K562 (cell line): ENCODE data around the gene NKIRAS2.

Experiments
- BRF1 ChIP-seq: IDR thresholded peaks from 3 replicates; pipeline ENCODE4 v1.6.1; 2011; ENCODE audit warnings: borderline replicate concordance, mild to moderate bottlenecking; ENCODE audit not compliant: insufficient read length; ENCODE audit errors: extremely low read depth
- CTCF ChIP-seq, 3 experiments: IDR thresholded peaks in 2 of 3; conservative IDR thresholded peaks in 1 of 3; 2 replicates each; pipeline ENCODE4 v1.5.1; 2011 to 2012; ENCODE audit warnings: low read length in 3 of 3, mild to moderate bottlenecking in 3 of 3, control low read depth in 2 of 3, improper control_type of control experiment in 1 of 3, inconsistent platforms in 1 of 3, low read depth in 1 of 3, mixed read lengths in 1 of 3, moderate library complexity in 1 of 3; ENCODE audit not compliant: insufficient read depth in 2 of 3
- EZH2 ChIP-seq: IDR thresholded peaks from 2 replicates; pipeline ENCODE4 v1.6.1; 2012; ENCODE audit warnings: low read depth, mild to moderate bottlenecking, inconsistent platforms, low read length, borderline replicate concordance
- GTF2F1 ChIP-seq: IDR thresholded peaks from 2 replicates; pipeline ENCODE4 v1.6.1; 2011; ENCODE audit warnings: low read depth, low read length, improper control_type of control experiment
- MEF2D ChIP-seq: conservative IDR thresholded peaks from 2 replicates; pipeline ENCODE4 v1.6.1; 2016; ENCODE audit warnings: low read depth, missing genetic modification characterization, missing compliant biosample characterization
- POLR2AphosphoS2 ChIP-seq: IDR thresholded peaks from 2 replicates; pipeline ENCODE4 v1.6.1; 2012; ENCODE audit warnings: low read length, improper control_type of control experiment
- STAG1 ChIP-seq: sonication (generic); formaldehyde crosslinking; IDR thresholded peaks from 2 replicates; pipeline ENCODE4 v1.5.0; 2020; ENCODE audit warnings: missing genetic modification reagents, borderline replicate concordance
- ZBTB49 ChIP-seq: sonication (generic); formaldehyde crosslinking; IDR thresholded peaks from 2 replicates; pipeline ENCODE4 v1.8.0; 2022; ENCODE audit warnings: missing genetic modification reagents, mild to moderate bottlenecking, borderline replicate concordance

- TF ChIP-seq BRF1 (no peak), MEF2D (tag) (no peak), GTF2F1 (no peak), ZBTB49 (CRISPR knock-in tag) (no peak), STAG1 (CRISPR knock-in tag) (no peak), POLR2AphosphoS2 (no peak), EZH2 (no peak), CTCF (IDR thresholded peaks at IDR 0.05 in 2 of 3, conservative IDR thresholded peaks at IDR 0.05 in 1 of 3; ENCODE audit: insufficient read depth in 2 of 3, low read depth in 1 of 3, low read length in 3 of 3) (no peak)
These were observed 17.6 kb upstream of the NKIRAS2 start for GRCh38 chr17:42002175-42002791.
